Endometrial microvascular endothelial cells (primary cell): Measurements from ENCODE around the gene OGFOD3. TPM values are rescaled to one million over a fixed set of nuclear protein-coding genes. Genes with fewer than 3 reads are reported as not detected.

ENCODE experiments used
- in situ Hi-C: cut with HindIII; loops from 2 replicates; pipeline ENCODE4 v1.10.0; 2017; ENCODE audit warnings: low sequenced_read_pairs, low pct_unique_long_range_greater_than_20kb; ENCODE audit errors: inconsistent ontology term
- total RNA-seq: library from RNA; depleted of rRNA; stranded (reverse); fragments of >200 nt; gene quantifications from one replicate; pipeline ENCODE4 v1.2.3, GENCODE V29; 2015; ENCODE audit errors: inconsistent ontology term

OGFOD3 gene
- total RNA-seq, 1 donor from 2014 or later: 33.4 TPM

DNA sequence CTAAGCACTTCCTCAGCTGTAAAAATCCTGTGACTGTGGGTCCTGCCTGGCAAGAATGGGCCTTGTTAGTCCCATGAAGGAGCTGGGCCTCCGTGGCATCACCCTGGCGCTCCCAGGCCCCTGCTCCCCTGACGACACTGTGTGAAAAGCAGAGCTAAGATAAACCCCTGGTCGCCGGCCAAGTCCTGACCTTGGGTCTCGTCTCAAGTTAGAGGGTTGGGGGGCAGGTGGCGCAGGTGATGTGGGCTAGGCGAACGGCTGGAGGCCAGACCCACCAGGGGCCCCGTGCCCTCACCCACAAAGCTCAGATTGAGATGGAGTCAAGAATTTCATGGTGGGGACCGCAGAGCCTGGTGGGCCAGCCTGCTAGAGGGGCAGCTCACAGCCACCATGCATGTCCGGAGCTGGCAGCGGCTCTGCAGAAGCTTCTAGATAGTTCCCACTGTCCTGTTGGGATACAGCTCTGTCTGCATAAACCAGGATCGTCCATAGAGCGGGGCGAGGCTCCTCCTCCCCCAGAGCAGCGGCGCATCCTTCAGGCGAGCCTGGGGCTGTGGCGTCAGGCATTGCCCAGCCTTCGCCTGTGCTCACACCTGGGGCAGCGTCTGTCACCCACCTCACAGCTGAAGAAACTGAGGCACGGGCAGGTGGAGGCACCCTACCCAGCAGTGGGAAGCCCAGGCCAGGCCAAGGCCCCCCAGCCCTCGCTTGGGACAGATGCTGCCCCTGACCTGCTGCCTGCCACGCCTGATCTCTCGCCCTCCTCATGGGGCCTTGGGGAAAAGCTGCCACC lies 20.2 kb upstream of the OGFOD3 start:
- in situ Hi-C loops: loop anchor here (25.0 kb wide), 1 partner anchor 101 kb away; the partner anchor contains the start of gene SECTM1

GRCh38 chr17:82437325-82437668 lies 18.9 kb upstream of the OGFOD3 start:
- in situ Hi-C loops: loop anchor here (25.0 kb wide), 1 partner anchor 100 kb away; the partner anchor contains the start of gene SECTM1

- in situ Hi-C loops: loop anchor here (25.0 kb wide), 1 partner anchor 99 kb away; the partner anchor contains the start of gene SECTM1
These were observed 18.4 kb upstream of the OGFOD3 start for GRCh38 chr17:82436601-82437324.

GRCh38 chr17:82435601-82436583 lies 17.5 kb upstream of the OGFOD3 start:
- in situ Hi-C loops: loop anchor here (25.0 kb wide), 1 partner anchor 99 kb away; the partner anchor contains the start of gene SECTM1

DNA sequence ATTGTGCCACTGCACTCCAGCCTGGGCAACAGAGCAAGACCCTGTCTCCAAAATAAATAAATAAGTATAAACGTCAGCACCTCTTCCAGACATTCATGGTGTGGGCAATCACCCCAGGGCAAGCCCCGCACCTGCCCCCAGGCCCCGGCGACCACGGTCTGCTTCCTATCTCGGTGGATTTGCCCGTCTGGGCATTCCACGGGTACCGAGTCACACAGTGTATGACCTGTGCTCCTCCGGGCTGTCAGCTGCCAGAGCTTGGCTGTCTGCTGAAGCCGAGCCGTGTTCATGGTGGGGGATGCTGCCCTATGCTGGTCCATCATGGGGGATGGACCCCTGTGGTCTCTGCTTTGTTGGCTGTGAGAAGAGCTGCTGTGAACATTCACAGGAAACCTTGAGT lies 16.7 kb upstream of the OGFOD3 start:
- in situ Hi-C loops: loop anchor here (25.0 kb wide), 1 partner anchor 98 kb away; the partner anchor contains the start of gene SECTM1

GRCh38 chr17:82434216-82434565 lies 15.8 kb upstream of the OGFOD3 start:
- in situ Hi-C loops: loop anchor here (25.0 kb wide), 1 partner anchor 97 kb away; the partner anchor contains the start of gene SECTM1

- in situ Hi-C loops: loop anchor here (25.0 kb wide), 1 partner anchor 96 kb away; the partner anchor contains the start of gene SECTM1
These were observed 15.3 kb upstream of the OGFOD3 start for GRCh38 chr17:82433560-82434215.

GRCh38 chr17:82432017-82432416 lies 13.6 kb upstream of the OGFOD3 start:
- in situ Hi-C loops: loop anchor here (25.0 kb wide), 1 partner anchor 95 kb away; the partner anchor contains the start of gene SECTM1

DNA sequence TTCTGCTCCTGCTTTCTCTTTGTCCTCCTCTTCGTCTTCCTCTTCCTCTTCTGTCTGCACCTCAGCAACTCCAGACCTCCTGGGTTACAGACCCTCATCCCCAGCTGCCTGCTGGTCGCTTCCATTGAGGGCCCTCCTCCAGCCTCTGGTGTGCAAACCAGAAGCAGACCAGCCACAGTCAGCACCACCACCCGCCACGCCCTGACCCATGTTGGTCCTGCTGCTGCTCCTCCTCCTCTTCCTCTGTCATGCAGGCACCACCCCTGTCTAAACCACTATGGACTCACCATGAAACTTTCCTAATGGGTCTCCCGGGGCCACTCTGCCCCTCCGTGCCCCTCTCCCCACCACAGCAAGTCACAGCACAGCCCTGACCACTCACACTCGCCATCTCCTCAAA lies 11.4 kb upstream of the OGFOD3 start:
- in situ Hi-C loops: loop anchor here (25.0 kb wide), 1 partner anchor 93 kb away; the partner anchor contains the start of gene SECTM1

DNA sequence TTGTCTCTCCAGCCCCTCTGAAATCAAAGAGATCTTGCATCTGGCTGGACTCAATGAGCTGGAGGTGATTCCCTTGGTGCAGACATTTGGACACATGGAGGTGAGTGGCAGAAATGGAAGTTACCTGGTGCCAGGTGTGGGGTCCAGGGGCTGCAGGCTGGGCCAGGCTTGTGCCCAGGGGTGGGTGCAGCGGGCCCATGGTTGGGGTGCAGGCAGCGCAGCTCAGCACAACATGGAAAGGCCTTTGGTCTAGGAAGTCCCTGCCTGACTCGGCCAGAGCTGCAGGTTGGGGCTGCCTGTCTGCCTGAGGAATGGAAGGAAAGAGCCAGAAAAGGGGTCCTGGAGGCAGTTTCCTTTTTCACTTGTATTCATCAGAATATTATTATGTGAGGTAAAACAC lies 10.2 kb upstream of the OGFOD3 start:
- in situ Hi-C loops: loop anchor here (25.0 kb wide), 1 partner anchor 91 kb away; the partner anchor contains the start of gene SECTM1

- in situ Hi-C loops: loop anchor here (25.0 kb wide), 1 partner anchor 88 kb away; the partner anchor contains the start of gene SECTM1
These were observed 6.4 kb upstream of the OGFOD3 start for GRCh38 chr17:82424863-82425159.

DNA sequence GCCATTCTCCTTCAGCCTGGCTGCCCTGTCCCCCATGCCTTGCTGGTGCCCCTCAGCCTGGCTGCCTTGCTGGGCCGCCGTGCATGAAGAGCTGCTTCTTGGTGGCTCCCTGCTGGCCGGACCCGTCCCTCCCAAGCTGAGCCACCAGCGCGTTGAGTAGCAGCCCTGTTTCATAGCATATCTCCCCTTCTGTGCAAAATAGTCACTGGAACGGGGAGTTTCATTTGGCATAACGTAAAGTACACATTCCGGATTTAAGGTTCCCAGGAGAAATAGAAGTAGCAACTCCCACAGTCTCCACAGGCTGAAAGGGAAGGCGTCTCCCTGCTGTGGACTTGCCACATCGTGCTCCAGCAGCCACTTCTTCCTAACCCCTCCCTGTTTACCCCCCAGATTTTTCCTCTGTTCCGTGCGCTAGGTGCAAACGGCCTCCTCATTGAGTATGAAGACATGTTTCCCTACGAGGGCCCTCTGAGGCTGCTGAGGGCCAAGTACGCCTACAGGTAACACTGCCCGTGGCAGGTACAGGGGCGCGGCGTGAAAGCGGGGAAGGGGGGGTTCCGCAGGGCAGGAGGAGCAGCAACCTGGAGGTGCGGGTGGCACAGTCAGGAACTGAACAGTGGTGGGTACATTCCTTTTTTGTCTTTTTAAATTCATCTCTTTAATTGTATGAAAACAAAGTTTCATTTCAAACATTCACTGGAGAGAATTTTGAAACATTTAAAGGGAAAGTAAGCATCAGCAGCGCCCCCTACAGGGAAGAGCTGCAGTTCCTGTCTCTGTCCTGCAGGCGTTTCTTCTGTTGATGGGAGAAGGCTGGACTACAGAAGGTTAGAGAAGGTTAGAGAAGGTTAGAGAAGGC lies 5.8 kb upstream of the OGFOD3 start:
- in situ Hi-C loops: no loop called here

DNA sequence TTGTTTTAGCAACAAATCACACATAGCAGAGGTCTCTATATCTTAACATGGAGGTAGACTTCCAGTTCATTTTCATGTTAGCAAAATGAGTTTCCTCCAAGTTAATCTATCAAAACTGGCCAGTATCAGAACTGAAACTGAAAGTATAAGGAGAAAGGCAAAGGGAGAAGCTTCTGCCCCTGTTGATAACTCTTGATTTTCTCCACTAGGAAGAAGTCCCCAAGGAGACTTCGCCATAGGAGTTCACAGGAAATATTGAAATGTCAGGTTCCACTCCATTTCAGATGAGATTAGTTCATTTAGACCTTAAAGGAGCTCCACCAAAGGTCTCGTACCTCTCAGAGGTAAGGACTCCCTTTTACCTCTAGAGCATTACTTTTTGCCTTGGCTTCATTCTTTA lies 1.2 kb upstream of the OGFOD3 start:
- in situ Hi-C loops: loop anchor here (10.0 kb wide), 1 partner anchor 115 kb away; no protein-coding TSS in a partner anchor

- in situ Hi-C loops: loop anchor here (10.0 kb wide), 1 partner anchor 118 kb away; no protein-coding TSS in a partner anchor
These were observed 1.6 kb downstream of the OGFOD3 start for GRCh38 chr17:82416771-82417170.

DNA sequence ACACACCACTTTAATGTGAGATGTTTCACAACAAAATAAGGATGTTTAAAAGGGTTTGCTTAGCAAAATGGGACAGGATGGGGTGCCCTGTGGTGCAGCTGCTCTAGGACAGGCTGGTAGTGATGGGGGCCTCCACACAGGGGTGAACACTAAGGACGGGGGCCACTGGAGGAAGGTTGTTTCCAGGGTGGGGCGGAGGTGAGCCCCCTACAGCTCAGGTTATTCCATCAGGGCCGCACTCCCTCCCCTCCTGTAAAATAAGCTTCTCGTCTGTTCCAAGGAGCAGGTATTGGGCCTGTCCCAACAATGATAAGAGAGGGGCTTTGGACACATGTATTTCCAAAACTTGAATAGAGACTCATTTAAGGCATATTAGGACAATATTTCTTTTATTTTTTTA lies 2.1 kb downstream of the OGFOD3 start:
- in situ Hi-C loops: loop anchor here (10.0 kb wide), 1 partner anchor 119 kb away; no protein-coding TSS in a partner anchor

- in situ Hi-C loops: loop anchor here (10.0 kb wide), 1 partner anchor 119 kb away; no protein-coding TSS in a partner anchor
These were observed 2.6 kb downstream of the OGFOD3 start for GRCh38 chr17:82415786-82416185.

DNA sequence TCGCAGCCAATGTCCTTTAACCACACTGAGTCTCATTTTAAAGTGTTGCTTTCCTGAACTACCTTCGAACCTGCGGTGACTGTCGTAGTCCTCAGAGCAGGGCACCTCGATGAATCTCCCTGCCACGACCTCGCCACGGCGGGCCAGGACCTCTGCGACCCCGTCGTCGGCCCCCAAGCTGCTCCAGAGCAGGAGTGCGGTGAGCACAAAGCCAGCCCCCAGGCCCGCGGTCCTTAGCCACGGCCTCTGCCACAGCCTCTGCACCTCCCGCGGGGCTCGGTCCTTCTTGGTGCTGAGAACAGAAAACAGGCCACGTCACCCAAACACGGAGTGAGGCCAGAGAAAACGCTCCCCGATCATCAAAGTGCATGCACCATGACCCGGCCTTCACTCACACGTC lies 3.0 kb downstream of the OGFOD3 start:
- in situ Hi-C loops: loop anchor here (10.0 kb wide), 1 partner anchor 119 kb away; no protein-coding TSS in a partner anchor
